ENCODE measurements around the gene P2RX3. TPM values are rescaled to one million over a fixed set of nuclear protein-coding genes. Genes with fewer than 3 reads are reported as not detected.

Gene P2RX3
- total and polyA plus RNA-seq, 10 of the 15 experiments (the other 5 are each of a cell fraction or from before 2014, with no cell fraction given) = 0.05 to 0.12 TPM; not detected in 8

GRCh38 chr11:57395905-57396623 lies 57.9 kb downstream of the P2RX3 start:
- ChIA-PET POLR2A (interaction anchor here (0.7 kb wide), 1 partner anchor 308 kb away, joined by 3 read pairs; no protein-coding TSS in a partner anchor), RAD21 (ENCODE audit: unreplicated experiment) (no interaction called here), SMC1A (ENCODE audit: uncharacterized antibody, unreplicated experiment) (interaction anchor here (1.7 kb wide), 1 partner anchor 23 kb away, joined by 5 read pairs; no protein-coding TSS in a partner anchor), CTCF (interaction anchor here (1.3 kb wide), 1 partner anchor 47 kb away, joined by 3 read pairs; no protein-coding TSS in a partner anchor)
- no peak for DNase-seq (ENCODE audit: low read depth, low spot score)
- ATAC-seq = no peak
- Histone ChIP-seq H3K36me3 (ENCODE audit: control insufficient read depth in 2 of 2, insufficient read depth in 2 of 2, low read length in 1 of 2) (no peaks in the 10 kb centered on the region), H2AFZ (ENCODE audit: control insufficient read depth, low read depth, low read length) (no peak overlapping the region), H3K4me2 (ENCODE audit: control insufficient read depth, insufficient read depth) (no peak overlapping the region), H3K4me1 (ENCODE audit: control insufficient read depth, insufficient read depth, low read length) (no peaks in the 10 kb centered on the region), H3K4me3 (no peak overlapping the region), H3K9ac (ENCODE audit: control insufficient read depth, insufficient read depth, low read length) (no peak overlapping the region), H3K27me3 (replicated peaks in 1 of 2; ENCODE audit: control insufficient read depth in 2 of 2, insufficient read depth in 2 of 2, low read length in 1 of 2) (no peaks in the 10 kb centered on the region), H3K79me2 (ENCODE audit: control insufficient read depth, insufficient read depth, low read length) (no peaks in the 10 kb centered on the region), H4K20me1 (ENCODE audit: control insufficient read depth, insufficient read depth) (no peaks in the 10 kb centered on the region), H3K9me3 (replicated peaks; ENCODE audit: control insufficient read depth, insufficient read depth, low read length) (no peaks in the 10 kb centered on the region), H3K27ac (ENCODE audit: control insufficient read depth, insufficient read depth) (no peak overlapping the region)
- WGBS (ENCODE audit: insufficient coverage, insufficient replicate concordance, low lambda C conversion rate, missing lambda C conversion rate) = 73% methylated on average over 11 of the region's 11 CpGs
- in situ Hi-C loops (cut with MboI) (no loop called here), intact Hi-C loops (cut with micrococcal nuclease; ENCODE audit: unreplicated experiment) (no loop called here)
- no TSS peak for BruUV-seq (replicated peaks)
- TF ChIP-seq, protein P1, sequence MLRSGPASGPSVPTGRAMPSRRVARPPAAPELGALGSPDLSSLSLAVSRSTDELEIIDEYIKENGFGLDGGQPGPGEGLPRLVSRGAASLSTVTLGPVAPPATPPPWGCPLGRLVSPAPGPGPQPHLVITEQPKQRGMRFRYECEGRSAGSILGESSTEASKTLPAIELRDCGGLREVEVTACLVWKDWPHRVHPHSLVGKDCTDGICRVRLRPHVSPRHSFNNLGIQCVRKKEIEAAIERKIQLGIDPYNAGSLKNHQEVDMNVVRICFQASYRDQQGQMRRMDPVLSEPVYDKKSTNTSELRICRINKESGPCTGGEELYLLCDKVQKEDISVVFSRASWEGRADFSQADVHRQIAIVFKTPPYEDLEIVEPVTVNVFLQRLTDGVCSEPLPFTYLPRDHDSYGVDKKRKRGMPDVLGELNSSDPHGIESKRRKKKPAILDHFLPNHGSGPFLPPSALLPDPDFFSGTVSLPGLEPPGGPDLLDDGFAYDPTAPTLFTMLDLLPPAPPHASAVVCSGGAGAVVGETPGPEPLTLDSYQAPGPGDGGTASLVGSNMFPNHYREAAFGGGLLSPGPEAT (IDR thresholded peaks at IDR 0.05; ENCODE audit: low read depth) = no peak
- TF ChIP-seq POLR2AphosphoS5 (IDR thresholded peaks at IDR 0.05; ENCODE audit: low read length) (no peak), CHD4 (IDR thresholded peaks at IDR 0.05) (no peak)
- FAIRE-seq = no peak

GRCh38 chr11:57396744-57397143 lies 58.6 kb downstream of the P2RX3 start:
- no peak overlapping the region for H2AFZ ChIP-seq (ENCODE audit: control insufficient read depth, low read depth, low read length)

More at GRCh38 chr11:57396744-57397143, 58.6 kb downstream of the P2RX3 start:
- POLR2A ChIA-PET = no interaction called here
- no peak overlapping the region for H3K9ac ChIP-seq (ENCODE audit: control insufficient read depth, insufficient read depth, low read length)
- no peak overlapping the region for H3K4me2 ChIP-seq (ENCODE audit: control insufficient read depth, insufficient read depth)
- RAD21 ChIA-PET (ENCODE audit: unreplicated experiment) = no interaction called here
- in situ Hi-C loops (cut with MboI) (no loop called here), intact Hi-C loops (cut with micrococcal nuclease; ENCODE audit: unreplicated experiment) (no loop called here)
- no peak for ATAC-seq
- H3K27me3 ChIP-seq (replicated peaks in 1 of 2; ENCODE audit: control insufficient read depth in 2 of 2, insufficient read depth in 2 of 2, low read length in 1 of 2) = no peaks in the 10 kb centered on the region
- no peaks in the 10 kb centered on the region for H4K20me1 ChIP-seq (ENCODE audit: control insufficient read depth, insufficient read depth)
- no peaks in the 10 kb centered on the region for H3K79me2 ChIP-seq (ENCODE audit: control insufficient read depth, insufficient read depth, low read length)
- SMC1A ChIA-PET (ENCODE audit: uncharacterized antibody, unreplicated experiment) = interaction anchor here (1.3 kb wide), 1 partner anchor 9 kb away, joined by 4 read pairs; no protein-coding TSS in a partner anchor
- H3K4me3 ChIP-seq = no peak overlapping the region
- H3K27ac ChIP-seq (ENCODE audit: control insufficient read depth, insufficient read depth) = no peak overlapping the region
- H3K4me1 ChIP-seq (ENCODE audit: control insufficient read depth, insufficient read depth, low read length) = no peaks in the 10 kb centered on the region
- WGBS (ENCODE audit: insufficient coverage, insufficient replicate concordance, low lambda C conversion rate, missing lambda C conversion rate) = 48% methylated on average over 2 of the region's 2 CpGs
- H3K9me3 ChIP-seq (replicated peaks; ENCODE audit: control insufficient read depth, insufficient read depth, low read length) = no peaks in the 10 kb centered on the region
- BruUV-seq (replicated peaks) = no TSS peak
- H3K36me3 ChIP-seq (ENCODE audit: control insufficient read depth in 2 of 2, insufficient read depth in 2 of 2, low read length in 1 of 2) = no peaks in the 10 kb centered on the region
- no peak for FAIRE-seq
- CTCF ChIA-PET = interaction anchor here (1.3 kb wide), 1 partner anchor 46 kb away, joined by 3 read pairs; no protein-coding TSS in a partner anchor
- TF ChIP-seq CUX1 (IDR thresholded peaks at IDR 0.05; ENCODE audit: insufficient replicate concordance, low read depth, low read length) (no peak), TAF1 (IDR thresholded peaks at IDR 0.05; ENCODE audit: borderline replicate concordance, low read depth, low read length) (no peak), IRF3 (IDR thresholded peaks at IDR 0.05) (no peak), RAD51 (IDR thresholded peaks at IDR 0.05) (no peak)
- DNase-seq (ENCODE audit: low read depth, low spot score) = no peak
